AG10803 (cell line): ENCODE measurements around the gene DCUN1D2.

ENCODE experiments used
- DNase-seq: peaks from one replicate; pipeline ENCODE4 v3.0.0; 2010; ENCODE audit warnings: low read depth
- H3K4me3 ChIP-seq: 2 replicates; pipeline ENCODE4 v1.5.1; 2011; ENCODE audit warnings: mild to moderate bottlenecking, low read length, control low read depth
- CTCF ChIP-seq: conservative IDR thresholded peaks from 2 replicates; pipeline ENCODE4 v1.5.1; 2011; ENCODE audit warnings: mild to moderate bottlenecking, low read length, control low read depth, inconsistent platforms

DCUN1D2 gene

GRCh38 chr13:113479179-113479578 lies 11.3 kb downstream of the DCUN1D2 start:
- no peak for TF ChIP-seq CTCF
- DNase-seq, result no peak
- no peak overlapping the region for H3K4me3 ChIP-seq

GRCh38 chr13:113477724-113478123 lies 12.8 kb downstream of the DCUN1D2 start:
- DNase-seq, result no peak
- H3K4me3 ChIP-seq, result no peak overlapping the region
- TF ChIP-seq CTCF, result no peak

GRCh38 chr13:113476811-113477210 lies 13.7 kb downstream of the DCUN1D2 start:
- no peak for DNase-seq
- no peak for TF ChIP-seq CTCF
- H3K4me3 ChIP-seq, result no peak overlapping the region

- H3K4me3 ChIP-seq, result no peak overlapping the region
- no peak for TF ChIP-seq CTCF
- no peak for DNase-seq
These were observed 14.6 kb downstream of the DCUN1D2 start for GRCh38 chr13:113475911-113476310.

- H3K4me3 ChIP-seq, result no peak overlapping the region
- DNase-seq, result no peak
- no peak for TF ChIP-seq CTCF
These were observed 15.2 kb downstream of the DCUN1D2 start for GRCh38 chr13:113475280-113475679.

GRCh38 chr13:113474179-113474578 lies 16.3 kb downstream of the DCUN1D2 start:
- DNase-seq, result peak; percentile 86
- TF ChIP-seq CTCF, result 0 out of 2 replicates have a peak, but pooled peaks have one; percentile 5
- H3K4me3 ChIP-seq, result no peak overlapping the region

GRCh38 chr13:113472355-113473025 lies 18.0 kb downstream of the DCUN1D2 start:
- no peak for TF ChIP-seq CTCF
- DNase-seq, result no peak

More at GRCh38 chr13:113472355-113473025, 18.0 kb downstream of the DCUN1D2 start:
- H3K4me3 ChIP-seq, result no peak overlapping the region
